Prostate gland (tissue), 2 donors: ENCODE measurements around the gene NINJ1.

Source experiments
- CTCF ChIP-seq, 4 experiments: fragments of 200-600 bp in 2 of 4; fragments of 450-650 bp in 2 of 4; sonication (generic) in 2 of 4; IDR thresholded peaks; 1 replicate in 3 of 4; 2 replicates in 1 of 4; pipeline ENCODE4 v1.5.1; 2016 to 2019; ENCODE audit warnings: antibody characterized with exemption in 4 of 4, mild to moderate bottlenecking in 2 of 4, moderate library complexity in 2 of 4
- POLR2A ChIP-seq: fragments of 450-650 bp; IDR thresholded peaks from one replicate; pipeline ENCODE4 v1.6.1; 2016; ENCODE audit warnings: antibody characterized with exemption, mild to moderate bottlenecking
- POLR2AphosphoS5 ChIP-seq: sonication (generic); formaldehyde crosslinking; IDR thresholded peaks from one replicate; pipeline ENCODE4 v1.6.1; 2017; ENCODE audit warnings: antibody characterized with exemption

GRCh38 chr9:93083592-93084470 is 50.2 kb downstream of the NINJ1 start:
- TF ChIP-seq CTCF (IDR thresholded peaks at IDR 0.05) (no peak), POLR2AphosphoS5 (no peak), POLR2A (no peak)
